ENCODE data around the gene PNKP. TPM values are rescaled to one million over a fixed set of nuclear protein-coding genes. Genes with fewer than 3 reads are reported as not detected.

PNKP gene
- 100 to 1,000 TPM; 130 to 133 TPM for total RNA-seq

DNA sequence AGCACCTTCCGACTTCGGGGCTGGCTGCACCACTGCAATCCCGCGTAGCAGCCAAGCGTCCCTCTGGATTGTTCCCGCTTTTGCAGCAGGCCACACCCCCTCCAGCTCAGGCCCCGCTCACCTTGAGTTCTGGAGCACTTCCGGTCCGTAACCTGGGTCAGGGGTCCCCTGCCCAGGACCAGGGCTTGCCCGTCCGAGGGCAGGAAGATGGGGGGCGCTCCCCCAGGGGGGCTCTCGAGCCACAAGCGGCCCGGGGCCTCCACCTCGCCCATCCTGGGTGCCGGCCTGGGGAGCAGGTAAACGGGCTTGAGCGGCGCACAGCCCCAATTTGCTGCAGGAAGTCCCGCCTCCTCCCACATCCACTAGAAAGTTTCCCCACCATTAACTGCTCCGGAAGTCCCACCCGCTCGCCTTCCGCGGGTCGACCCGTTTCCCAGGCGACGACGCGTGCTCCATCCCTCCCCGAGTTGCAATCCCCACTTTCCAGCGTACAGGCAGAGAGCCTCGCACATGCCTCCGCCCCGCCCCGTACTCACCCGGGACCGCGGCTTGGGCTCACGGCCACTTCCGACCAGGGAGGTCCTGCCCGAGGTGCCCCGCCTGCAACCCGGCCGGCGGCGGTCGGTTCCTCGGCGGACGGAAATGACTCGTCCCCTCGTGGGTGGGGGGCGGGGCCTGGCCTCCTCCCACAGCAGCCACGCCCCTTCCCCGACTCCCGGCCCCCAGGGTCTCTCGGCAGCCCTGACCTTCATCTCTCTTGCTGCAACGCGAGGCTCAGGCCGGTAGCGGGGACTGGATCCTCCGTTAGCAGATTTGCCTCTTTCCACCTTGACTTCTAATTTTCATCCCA lies at the start of gene PNKP:
Gene PNKP (minus strand): TSS at position 644 of the 850 bp plus-strand sequence. CDS start 372 bp downstream, at position 272.
- Mint-ChIP-seq H3K27ac (no peak within 1 kb of the TSS), H3K9me3 (ENCODE audit: low read depth) (no peaks in the 10 kb centered on the region), H3K4me3 (peak within 1 kb of the TSS; percentile 99), H3K36me3 (peaks cover 20% of the 10 kb centered on the region), H3K27me3 (no peaks in the 10 kb centered on the region), H3K4me1 (peaks cover 51% of the 10 kb centered on the region)
- ATAC-seq (peak; percentile 52), DNase-seq (peak; percentile 90)
- CTCF ChIA-PET = interaction anchor here (0.9 to 1.0 kb wide), 2 partner anchors 10 to 49 kb away, joined by 4 to 5 read pairs; partner anchors contain the start of genes AKT1S1, MED25 and TBC1D17

GRCh38 chr19:49915271-49915670 lies 47.9 kb upstream of the PNKP start:
- Mint-ChIP-seq H3K9me3 (ENCODE audit: low read depth) (no peaks in the 10 kb centered on the region), H3K4me1 (peaks cover 42% of the 10 kb centered on the region), H3K4me3 (no peak overlapping the region), H3K36me3 (peaks cover 53% of the 10 kb centered on the region), H3K27ac (no peak overlapping the region), H3K27me3 (no peaks in the 10 kb centered on the region)
- DNase-seq (no peak), ATAC-seq (no peak)
- CTCF ChIA-PET = interaction anchor here (0.6 kb wide), 1 partner anchor 863 kb away, joined by 3 read pairs; no protein-coding TSS in a partner anchor

- no peak for ATAC-seq
- Mint-ChIP-seq H3K36me3 (peaks cover 59% of the 10 kb centered on the region), H3K27me3 (no peaks in the 10 kb centered on the region), H3K27ac (no peak overlapping the region), H3K9me3 (ENCODE audit: low read depth) (no peaks in the 10 kb centered on the region), H3K4me1 (peaks cover 44% of the 10 kb centered on the region), H3K4me3 (no peak overlapping the region)
- DNase-seq = no peak
- CTCF ChIA-PET = interaction anchor here (1.3 kb wide), 1 partner anchor 8 kb away, joined by 3 read pairs; no protein-coding TSS in a partner anchor
These were observed 46.3 kb upstream of the PNKP start for GRCh38 chr19:49913720-49914119.

GRCh38 chr19:49912965-49913685 lies 45.7 kb upstream of the PNKP start:
- Mint-ChIP-seq H3K4me3 (no peak overlapping the region), H3K4me1 (peaks cover 47% of the 10 kb centered on the region), H3K27me3 (no peaks in the 10 kb centered on the region), H3K36me3 (peaks cover 63% of the 10 kb centered on the region), H3K9me3 (ENCODE audit: low read depth) (no peaks in the 10 kb centered on the region), H3K27ac (peak overlapping the region; percentile 40)
- CTCF ChIA-PET = interaction anchor here (1.3 to 1.4 kb wide), 2 partner anchors 9 to 25 kb away, joined by 3 read pairs; no protein-coding TSS in a partner anchor
- DNase-seq (no peak), ATAC-seq (no peak)

DNA sequence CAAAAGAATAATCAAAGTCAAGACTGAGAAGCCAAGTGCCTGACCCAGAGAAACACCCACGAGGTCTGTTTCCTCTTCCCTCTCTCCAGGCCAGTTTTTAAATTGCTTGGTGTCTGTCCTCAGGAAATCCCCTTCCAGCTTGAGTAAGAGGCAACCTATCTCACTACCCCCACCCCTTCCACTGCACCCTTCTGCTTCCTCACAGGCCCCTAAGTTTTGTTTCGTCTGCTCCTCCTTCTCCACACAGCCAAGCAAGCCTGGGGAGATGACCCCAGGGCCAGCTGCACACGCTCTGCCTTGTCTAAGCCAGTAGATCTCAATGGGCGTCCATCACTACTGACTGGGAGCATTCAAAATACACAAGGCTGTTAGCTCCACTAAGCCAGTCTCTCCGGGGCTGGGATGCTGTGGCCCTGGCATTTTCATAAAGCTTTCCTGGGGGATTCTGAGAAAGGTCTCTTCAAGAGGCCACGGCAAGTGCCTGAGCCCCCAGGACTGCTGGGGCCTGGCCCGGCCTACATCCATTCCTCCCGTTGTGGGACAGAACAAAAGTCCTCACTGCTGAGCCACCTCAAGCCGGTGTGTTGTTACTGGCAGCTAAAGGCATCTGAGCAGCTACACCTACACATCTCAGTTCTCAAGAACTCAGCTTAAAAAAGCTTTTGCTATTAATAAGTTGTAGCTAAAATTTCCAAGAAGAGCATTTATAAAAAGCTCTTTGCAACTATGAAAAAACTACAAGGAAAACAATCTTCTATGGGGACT lies 44.2 kb upstream of the PNKP start:
- H3K36me3 Mint-ChIP-seq = peaks cover 66% of the 10 kb centered on the region

DNA sequence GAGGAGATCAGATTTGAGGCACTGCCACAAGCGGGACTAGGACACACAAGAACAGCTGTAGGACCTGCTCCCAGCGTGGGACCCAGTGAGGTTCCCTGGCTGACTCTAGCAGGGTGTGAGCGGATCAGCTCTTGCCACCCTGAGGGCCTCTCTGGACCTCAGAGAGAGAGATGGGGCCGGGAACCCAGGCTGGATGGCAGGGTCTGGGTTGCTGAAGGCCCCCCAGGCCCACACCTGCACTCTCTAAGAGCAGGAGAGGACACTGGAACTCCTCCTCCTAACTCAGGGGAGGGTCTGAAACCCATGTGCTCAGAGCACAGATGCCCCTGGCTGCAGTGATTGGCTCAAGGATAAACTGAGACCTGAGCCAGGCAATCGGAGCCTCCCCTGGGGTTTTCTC lies 42.8 kb upstream of the PNKP start:
- Mint-ChIP-seq H3K27ac (no peak overlapping the region), H3K9me3 (ENCODE audit: low read depth) (no peaks in the 10 kb centered on the region), H3K4me1 (peaks cover 52% of the 10 kb centered on the region), H3K27me3 (no peaks in the 10 kb centered on the region), H3K4me3 (no peak overlapping the region), H3K36me3 (peaks cover 66% of the 10 kb centered on the region)
- no peak for ATAC-seq
- CTCF ChIA-PET = no interaction called here
- no peak for DNase-seq

More for the DNA sequence above, 44.2 kb upstream of the PNKP start:
- H3K4me1 Mint-ChIP-seq = peaks cover 51% of the 10 kb centered on the region
- CTCF ChIA-PET = interaction anchor here (1.4 kb wide), 1 partner anchor 26 kb away, joined by 3 read pairs; no protein-coding TSS in a partner anchor
- no peak for DNase-seq
- no peaks in the 10 kb centered on the region for H3K27me3 Mint-ChIP-seq
- H3K9me3 Mint-ChIP-seq (ENCODE audit: low read depth) = no peaks in the 10 kb centered on the region
- peak overlapping the region; percentile 35 for H3K27ac Mint-ChIP-seq
- no peak for ATAC-seq
- no peak overlapping the region for H3K4me3 Mint-ChIP-seq

DNA sequence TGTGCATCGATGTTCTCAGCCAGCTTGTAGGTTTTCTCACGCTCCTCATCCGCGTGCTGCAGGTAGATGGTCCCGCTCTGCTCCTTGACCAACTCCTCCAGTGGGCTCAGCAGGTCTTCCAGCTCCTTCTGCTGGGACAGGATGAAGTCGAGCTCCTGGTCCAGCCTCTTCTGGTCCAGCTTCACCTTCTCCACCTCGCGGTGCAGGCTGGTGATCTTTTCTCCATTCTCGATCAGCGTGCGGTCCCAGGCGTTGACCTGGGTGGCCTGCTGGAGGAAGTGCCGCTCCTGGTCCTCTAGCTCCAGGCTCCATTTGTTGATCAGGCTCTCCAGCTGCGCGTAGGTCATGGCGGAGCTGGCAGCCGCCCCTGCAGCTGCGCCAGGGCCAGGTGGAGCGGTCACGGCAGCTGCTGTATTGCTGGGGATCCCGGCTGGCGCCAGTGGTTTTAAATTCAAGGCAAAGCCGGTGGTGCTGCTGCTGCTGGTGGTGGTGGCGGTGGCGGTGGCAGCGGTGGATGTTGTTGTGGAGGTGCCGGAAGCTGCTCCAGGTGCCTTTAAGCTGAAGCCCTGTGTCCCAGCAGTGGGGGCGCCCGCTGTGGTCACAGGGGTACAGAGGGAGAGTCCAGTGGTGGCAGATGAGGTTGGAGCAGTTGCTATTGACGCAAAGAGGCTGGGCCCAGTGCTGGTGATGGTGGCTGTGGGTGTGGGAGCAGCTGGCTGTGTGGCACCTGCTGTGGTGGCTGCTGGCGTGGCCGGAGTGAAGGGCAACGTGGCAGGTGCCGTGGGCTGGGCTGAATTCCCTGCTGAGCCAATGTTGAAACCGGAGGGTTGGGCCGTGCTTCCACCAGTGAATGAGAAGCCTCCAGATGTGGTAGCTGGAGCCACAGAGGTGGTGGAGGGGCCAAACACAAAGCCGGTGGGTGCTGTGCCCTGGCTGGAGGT lies 41.4 kb upstream of the PNKP start:
- ATAC-seq (no peak), DNase-seq (no peak)
- Mint-ChIP-seq H3K36me3 (peaks cover 55% of the 10 kb centered on the region), H3K9me3 (ENCODE audit: low read depth) (no peaks in the 10 kb centered on the region), H3K4me3 (no peak overlapping the region), H3K4me1 (peaks cover 46% of the 10 kb centered on the region), H3K27me3 (no peaks in the 10 kb centered on the region), H3K27ac (no peak overlapping the region)
- CTCF ChIA-PET = no interaction called here

DNA sequence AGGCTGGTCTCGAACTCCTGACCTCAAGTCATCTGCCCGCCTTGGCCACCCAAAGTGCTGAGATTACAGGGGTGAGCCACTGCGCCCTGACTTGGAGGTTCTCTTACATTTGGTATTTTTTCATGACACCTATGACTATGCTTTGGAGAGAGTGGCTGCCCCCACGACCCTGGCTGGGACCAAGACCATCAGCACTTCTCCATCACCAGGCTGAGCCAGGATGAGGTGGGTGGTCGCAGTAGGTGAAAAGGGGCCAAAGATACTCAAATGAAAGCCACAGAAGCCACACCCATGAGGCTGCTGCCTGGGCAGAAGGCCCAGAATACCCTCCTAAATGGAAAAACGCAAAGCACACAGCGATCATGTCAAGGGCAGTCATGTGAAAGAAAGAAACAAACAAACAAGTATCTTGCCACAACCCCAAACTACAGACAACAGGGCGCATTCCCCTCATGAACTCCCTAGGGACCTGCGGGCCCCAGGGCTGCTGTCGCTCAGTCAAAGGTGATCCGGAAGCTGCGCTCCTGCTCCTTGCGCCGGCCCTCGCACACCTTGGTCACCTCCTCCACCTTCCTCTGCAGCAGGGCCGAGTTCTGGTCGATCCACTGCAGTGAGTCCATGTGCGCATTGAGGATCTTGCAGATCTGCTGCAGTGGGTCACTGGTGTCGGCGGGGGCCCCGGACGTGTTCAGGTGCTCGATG lies 40.5 kb upstream of the PNKP start:
- Mint-ChIP-seq H3K9me3 (ENCODE audit: low read depth) (no peaks in the 10 kb centered on the region), H3K4me3 (no peak overlapping the region), H3K36me3 (peaks cover 46% of the 10 kb centered on the region), H3K27me3 (no peaks in the 10 kb centered on the region), H3K4me1 (peaks cover 39% of the 10 kb centered on the region), H3K27ac (no peak overlapping the region)
- DNase-seq (no peak), ATAC-seq (no peak)
- CTCF ChIA-PET = interaction anchor here (0.8 to 0.9 kb wide), 2 partner anchors 14 to 18 kb away, joined by 3 read pairs; no protein-coding TSS in a partner anchor

- Mint-ChIP-seq H3K4me3 (no peak overlapping the region), H3K27ac (no peak overlapping the region), H3K27me3 (no peaks in the 10 kb centered on the region), H3K4me1 (peaks cover 34% of the 10 kb centered on the region), H3K36me3 (peaks cover 42% of the 10 kb centered on the region), H3K9me3 (ENCODE audit: low read depth) (no peaks in the 10 kb centered on the region)
- CTCF ChIA-PET = interaction anchor here (0.8 to 1.1 kb wide), 3 partner anchors 15 to 31 kb away, joined by 3 read pairs; no protein-coding TSS in a partner anchor
- no peak for DNase-seq
- no peak for ATAC-seq
These were observed 39.6 kb upstream of the PNKP start for GRCh38 chr19:49906879-49907564.

DNA sequence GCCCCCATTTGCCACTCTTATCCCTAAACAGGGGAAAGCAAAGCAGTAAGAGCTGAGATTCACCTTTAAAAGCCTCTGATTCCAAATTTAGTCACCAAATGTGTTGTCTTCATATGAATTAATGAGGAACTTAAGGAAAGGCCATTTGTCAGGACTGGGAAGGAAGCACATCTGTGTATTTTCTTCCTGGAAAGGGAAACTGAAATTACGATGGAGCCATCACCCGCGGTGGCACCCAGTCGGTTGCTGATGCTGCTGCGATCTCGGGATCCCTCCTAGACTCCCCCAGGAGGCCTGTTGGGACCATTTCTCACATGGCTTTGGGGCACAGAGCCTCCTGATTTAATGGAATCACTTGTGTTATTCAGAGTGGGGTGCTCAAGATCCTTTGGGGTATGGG lies 36.8 kb upstream of the PNKP start:
- no peak for ATAC-seq
- H3K9me3 Mint-ChIP-seq (ENCODE audit: low read depth) = no peaks in the 10 kb centered on the region
- peaks cover 27% of the 10 kb centered on the region for H3K36me3 Mint-ChIP-seq
- H3K4me1 Mint-ChIP-seq = peaks cover 21% of the 10 kb centered on the region
- no peak for DNase-seq
- H3K27me3 Mint-ChIP-seq = no peaks in the 10 kb centered on the region
- H3K4me3 Mint-ChIP-seq = no peak overlapping the region
- CTCF ChIA-PET = no interaction called here
- H3K27ac Mint-ChIP-seq = no peak overlapping the region

DNA sequence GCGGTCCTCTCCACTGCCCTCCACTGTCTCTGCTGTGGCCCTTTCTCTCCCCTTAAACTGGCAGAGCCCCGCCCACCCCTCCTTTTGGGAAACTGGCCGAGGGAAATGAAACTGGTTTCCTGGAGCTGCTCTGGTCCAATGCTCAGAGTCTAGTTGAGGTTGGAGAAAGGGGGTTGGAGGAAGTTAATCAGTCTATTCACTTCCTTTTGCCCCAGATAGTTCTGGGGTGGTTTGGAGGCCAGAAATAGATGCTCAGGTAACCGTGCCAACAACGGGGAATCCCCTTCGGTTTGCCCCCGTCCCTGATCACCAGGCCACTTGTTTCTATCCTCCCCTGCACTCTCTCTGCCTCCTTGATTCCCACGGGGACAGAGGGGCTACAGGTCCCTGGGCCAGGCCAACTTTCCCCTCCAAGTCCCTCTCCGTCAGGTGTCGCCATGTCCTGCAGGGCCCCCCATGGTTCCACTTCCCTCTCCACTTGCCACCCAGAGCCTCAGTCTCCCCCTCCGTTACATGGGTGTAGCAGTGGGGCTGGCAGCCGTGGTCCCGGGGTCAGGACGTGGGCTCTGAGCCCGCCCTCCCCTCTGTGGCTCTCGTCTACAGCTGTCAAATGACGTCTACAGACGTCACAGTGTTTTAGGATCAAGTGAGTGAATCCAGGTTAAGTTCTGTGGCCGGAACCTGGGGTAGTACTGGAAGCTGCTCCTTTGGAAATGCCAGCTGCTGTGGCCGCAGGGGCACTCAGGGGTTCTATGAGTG lies 29.7 kb upstream of the PNKP start, which contains the start of gene IL4I1:
Gene IL4I1 (minus strand): TSS at position 25 of the 759 bp plus-strand sequence. CDS start 727 bp downstream, outside the sequence.
- Mint-ChIP-seq H3K9me3 (ENCODE audit: low read depth) (no peaks in the 10 kb centered on the region), H3K27ac (peak within 1 kb of the TSS; percentile 87), H3K4me3 (peak within 1 kb of the TSS; percentile 38), H3K4me1 (peaks cover 30% of the 10 kb centered on the region), H3K36me3 (no peaks in the 10 kb centered on the region), H3K27me3 (no peaks in the 10 kb centered on the region)
- peak; percentile 76 for DNase-seq
- CTCF ChIA-PET = interaction anchor here (0.6 to 1.4 kb wide), 4 partner anchors 31 to 103 kb away, joined by 3 to 4 read pairs (median 3); no protein-coding TSS in a partner anchor
- peak; percentile 68 for ATAC-seq

Data from activated CD8-positive, alpha-beta memory T cell treated with anti-CD3 and anti-CD28 coated beads, Interleukin-2, amount 10 ng/mL, durations not matched to agents 7 days and 5 days (primary cell).